Left lobe of liver (tissue), 2 donors: ENCODE measurements around the gene TAP1. TPM values are rescaled to one million over a fixed set of nuclear protein-coding genes. Genes with fewer than 3 reads are reported as not detected.
A peak's percentile ranks its signal among the peaks of the same experiment; 100 is the strongest.

ENCODE experiments used
- ATAC-seq: fragments of 200-7000 bp; cut with Tn5 transposase; one replicate; pipeline ENCODE4 v1.9.1; 2020; ENCODE audit warnings: mild to moderate bottlenecking, moderate library complexity
- DNase-seq: peaks from one replicate; pipeline ENCODE4 v3.0.0-alpha.2; 2020; ENCODE audit warnings: low spot score
- total RNA-seq: library from RNA; stranded (reverse); gene quantifications from one replicate; pipeline ENCODE4 v1.2.1, GENCODE V29; 2021
- donor health status: DM: no; HTN: no; CAD: no; lungs with moderate emphysema.
- donor health status: DM: no; HTN: yes; CAD: no.

Gene TAP1
- total RNA-seq, 1 donor from 2014 or later, result 10.6 TPM

DNA sequence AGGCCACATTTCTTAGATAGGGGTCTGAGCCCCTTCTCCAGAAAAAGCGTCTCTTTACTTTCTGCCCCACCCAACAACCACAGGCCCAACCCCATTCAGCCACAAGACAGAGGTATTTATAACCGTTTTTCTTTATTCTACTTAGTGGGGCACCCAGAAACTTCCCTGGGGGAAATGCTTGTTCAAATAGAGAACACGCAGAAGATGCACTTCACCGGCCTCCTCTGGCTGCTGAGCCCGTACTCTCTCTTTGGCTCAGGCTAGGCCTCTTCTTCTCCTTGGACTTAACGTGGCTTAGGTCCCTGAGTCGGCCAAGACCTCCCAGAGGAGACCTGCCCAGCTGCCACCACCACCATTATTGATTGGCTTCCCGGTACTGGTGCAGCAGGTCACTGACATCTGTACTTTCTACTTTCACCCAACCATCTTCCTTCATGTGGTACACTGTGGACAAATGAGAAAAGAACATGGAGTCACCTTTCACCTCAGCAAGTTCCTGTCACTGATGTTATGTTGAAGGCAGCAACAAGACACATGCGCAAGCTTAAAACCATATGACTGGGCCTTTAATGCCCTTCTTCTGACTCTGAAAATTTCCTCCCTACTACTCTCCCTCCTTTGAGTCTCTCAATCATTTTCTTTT, 12.8 kb downstream of the TAP1 start:
- DNase-seq, result peak; percentile 37
- ATAC-seq, result no peak

DNA sequence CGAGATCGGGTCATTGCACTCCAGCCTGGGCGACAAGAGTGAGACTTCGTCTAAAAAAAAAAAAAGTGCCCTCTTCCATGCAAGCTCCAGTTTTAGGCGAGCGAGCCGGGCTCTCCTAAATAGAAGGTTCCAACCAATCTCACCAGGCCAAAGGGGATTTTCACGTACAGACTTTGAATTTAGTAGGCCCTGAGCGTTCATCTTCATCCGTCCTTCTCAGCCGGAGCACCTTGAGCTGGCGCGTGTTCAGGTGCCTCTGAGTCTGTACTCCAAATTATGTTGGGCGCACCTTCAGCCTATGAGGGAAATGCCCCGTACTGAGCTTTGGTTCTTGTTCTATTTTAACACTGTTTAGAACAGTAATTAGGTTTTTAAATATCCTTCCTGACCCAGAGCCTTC, 14.1 kb downstream of the TAP1 start:
- DNase-seq (no peak), ATAC-seq (no peak)

DNA sequence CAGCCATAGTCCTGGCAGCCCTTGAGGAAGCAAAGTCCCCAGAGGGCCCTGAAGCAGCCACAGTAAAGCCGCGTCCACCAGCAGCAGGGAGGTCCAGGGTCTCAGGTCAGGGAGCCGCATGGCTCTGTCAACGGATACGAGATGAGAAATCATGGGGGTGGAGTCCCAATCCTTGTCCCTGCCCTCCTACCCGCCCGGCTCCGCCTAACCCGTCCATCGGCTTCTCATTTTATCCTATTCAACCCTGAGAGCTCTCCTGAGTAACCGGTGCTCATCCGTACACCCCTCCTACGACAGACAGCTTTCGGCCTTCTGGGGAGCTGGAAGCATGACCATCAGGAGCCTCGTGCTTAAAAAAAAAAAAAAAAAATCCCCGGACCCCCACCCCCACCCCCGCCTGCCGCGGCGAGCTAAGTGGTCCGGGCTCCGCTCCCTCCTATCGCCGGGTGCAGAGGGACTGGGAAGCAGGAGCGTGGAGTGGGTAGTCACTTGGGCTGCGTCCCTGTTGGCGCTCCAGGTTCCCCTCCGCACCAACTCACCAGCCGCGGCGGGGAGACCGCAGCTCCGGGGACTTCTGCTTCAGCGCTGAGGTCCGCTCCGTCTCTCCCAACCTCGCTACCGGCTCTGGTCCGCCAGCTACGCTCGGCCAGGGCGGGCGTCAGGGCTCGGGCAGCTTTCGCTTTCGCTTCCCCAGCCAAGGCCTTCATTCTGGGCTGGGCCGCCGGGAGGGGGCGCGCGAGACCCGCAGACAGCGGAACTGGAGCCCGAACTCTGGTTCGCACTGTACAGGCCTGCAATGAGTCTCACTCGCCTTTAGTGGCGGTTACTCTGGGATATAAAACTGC, 15.2 kb downstream of the TAP1 start, which contains the start of gene TAP2:
Gene TAP2, minus strand, starts transcription at position 626 of the 845 bp plus-strand sequence. Its CDS starts 506 bp downstream, at position 120.
- ATAC-seq, result peak; percentile 96
- DNase-seq, result peak; percentile 97

DNA sequence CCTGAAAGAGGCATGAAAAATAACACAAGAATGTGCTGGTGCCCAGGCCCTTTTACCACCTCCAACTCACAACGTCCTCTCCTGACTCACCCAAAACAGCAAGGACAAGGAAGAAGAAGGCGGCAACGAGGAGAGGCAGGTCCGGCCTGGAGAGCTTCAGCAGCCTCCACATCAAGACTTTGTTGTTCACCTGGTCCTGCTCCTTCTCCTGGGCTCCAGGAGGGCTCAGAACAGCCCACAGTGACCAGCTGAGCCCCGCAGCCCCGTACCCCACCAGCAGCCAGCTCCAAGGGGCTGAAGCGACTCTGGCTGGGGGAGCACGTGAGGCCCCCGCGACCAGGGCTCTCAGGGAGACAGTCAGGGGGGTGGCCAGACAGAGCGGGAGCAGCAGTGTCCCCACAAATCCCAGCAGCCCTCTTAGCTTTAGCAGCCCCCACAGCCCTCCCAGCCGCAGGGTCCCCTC, 15.8 kb downstream of the TAP1 start:
- DNase-seq (no peak), ATAC-seq (no peak)

DNA sequence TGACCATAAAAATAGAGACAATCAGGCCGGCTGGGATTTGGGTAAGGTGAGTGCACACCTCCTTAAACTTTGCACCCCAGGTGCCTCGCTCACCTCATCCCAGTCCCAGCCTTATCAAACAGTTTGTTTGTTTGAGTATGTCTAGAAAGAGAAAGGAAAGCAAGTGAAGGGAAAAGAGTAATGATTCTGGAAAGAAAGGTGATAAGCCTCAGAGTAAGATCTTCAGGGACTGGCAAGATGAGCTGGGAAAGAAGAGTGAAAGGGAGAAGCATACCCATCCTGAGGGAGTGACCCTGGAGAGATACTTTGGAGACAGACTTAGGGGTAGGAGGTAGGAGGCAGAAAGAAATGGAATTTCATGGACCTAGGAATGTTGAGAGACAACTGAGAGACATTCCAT, 16.6 kb downstream of the TAP1 start:
- no peak for ATAC-seq
- DNase-seq, result no peak

DNA sequence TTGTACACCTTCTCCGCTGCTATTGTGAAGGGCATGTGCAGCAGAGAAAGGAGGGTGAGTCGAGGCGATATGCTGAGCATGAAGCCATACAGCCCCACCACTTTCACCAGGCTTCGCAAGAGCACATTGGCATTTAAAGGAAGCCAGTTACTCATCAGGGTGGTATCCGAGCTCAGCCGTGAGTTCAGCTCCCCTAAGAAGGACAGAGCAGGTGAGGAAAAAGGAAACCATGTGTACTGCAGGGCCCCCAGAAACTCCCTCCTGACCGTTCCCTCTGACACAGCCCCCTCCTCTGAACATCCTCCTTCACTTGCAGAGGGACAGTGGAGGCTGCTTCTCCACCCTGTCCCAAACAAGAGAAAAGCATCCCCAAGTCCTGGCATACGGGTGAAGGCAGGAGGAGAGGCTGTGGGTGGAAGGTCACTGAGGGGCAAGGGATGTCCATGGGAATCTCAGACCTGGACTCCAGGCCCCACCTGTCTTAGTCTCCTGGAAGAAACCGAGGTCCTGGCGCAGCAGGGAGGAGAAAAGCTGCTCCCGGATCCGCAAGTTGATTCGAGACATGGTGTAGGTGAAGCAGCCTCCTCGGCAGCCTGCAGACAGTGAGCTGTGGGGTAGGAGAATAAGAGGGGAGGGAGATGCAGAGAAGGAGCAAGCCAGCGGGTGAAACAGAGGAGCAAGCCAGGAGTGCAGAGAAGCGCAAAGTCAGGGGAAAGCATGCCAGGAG, 18.2 kb downstream of the TAP1 start:
- DNase-seq, result no peak
- no peak for ATAC-seq

DNA sequence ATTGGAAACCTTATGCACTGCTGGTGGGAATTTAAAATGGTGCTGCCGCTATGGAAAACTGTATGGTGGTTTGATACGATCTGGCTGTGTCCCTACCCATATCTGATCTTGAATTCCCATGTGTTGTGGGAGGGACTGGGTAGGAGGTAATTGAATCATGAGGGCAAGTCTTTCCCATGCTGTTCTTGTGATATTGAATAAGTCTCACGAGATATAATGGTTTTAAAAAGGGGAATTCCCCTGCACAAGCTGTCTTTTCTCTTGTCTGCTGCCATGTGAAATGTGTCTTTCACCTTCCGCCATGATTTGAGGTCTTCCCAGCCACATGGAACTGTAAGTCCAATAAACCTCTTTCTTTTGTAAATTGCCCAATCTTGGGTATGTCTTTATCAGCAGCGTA, 19.8 kb downstream of the TAP1 start:
- DNase-seq, result no peak
- ATAC-seq, result no peak

DNA sequence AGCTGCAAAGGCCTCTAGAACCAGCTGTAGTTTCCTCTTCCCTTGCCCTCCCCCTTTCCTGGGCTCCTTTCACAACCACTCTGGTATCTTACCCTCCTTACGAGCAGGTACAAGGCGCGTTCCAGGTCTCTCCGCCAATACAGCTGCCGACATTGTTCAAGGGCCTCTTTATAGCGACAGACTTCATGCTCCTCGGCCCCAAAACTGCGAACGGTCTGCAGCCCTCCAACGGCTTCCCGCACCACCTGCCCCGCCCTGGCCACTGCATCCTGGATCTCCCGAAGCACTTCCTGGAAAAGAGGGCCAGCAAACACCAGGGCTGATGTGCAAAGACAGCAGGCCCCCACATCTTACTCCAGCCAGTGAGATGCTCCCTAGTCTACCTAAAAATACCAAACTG, 21.0 kb downstream of the TAP1 start:
- no peak for DNase-seq
- no peak for ATAC-seq

DNA sequence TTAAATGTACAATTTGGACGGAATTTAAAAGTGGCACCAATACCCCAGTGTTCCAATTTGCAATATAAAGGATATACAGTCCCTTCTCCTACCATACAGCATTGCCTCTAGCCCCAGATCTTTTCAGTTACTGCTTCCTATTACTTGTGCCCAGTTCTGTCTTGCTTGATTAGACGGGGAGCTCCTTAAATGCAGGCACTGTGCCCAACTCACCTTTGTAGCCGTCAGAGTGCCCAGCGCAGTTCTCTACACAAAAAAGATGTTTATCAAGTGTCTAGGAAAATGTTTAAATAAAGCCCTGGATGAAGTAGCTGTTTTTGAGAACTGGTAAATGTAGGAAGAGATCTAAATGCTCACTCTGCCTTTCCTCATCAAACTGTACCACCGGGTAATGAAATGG, 22.6 kb downstream of the TAP1 start:
- DNase-seq (no peak), ATAC-seq (no peak)

DNA sequence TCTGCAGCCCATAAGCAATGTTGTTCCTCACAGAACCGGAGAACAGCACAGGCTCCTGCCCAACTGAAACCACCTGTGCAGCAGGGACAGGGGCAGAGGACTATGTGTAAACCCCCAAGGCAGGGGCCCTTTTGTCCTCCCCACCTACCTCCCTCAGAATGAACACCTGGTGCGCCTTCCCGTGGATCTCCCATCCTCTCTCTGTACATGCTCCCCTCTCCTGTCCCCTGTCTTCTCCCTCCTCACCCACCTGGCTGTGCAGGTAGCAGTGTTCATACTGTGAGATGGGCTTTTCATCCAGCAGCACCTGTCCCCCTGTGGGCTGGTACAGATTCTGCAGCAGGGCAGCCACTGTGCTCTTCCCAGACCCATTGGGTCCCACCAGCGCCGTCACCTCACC, 23.5 kb downstream of the TAP1 start:
- DNase-seq (no peak), ATAC-seq (no peak)

DNA sequence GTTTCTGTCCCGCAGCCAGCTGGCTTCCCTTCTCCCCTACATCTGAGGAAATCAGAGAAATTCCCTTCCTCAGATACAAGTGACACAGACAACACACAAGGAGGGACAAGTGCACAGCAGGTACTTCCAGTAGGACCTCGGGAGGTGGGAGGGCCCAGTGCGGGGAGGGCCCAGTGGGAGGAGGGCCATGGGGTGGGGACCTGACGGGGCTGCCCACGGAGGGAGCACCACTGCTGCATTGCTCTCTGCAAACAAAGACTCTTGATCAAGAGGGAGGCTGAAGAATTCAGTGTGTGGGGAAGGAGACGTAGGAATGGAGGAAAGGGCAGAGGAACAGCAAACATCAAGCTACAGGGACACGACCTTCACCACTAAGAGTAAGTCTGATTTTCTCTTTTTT, 24.0 kb downstream of the TAP1 start:
- ATAC-seq (no peak), DNase-seq (no peak)

DNA sequence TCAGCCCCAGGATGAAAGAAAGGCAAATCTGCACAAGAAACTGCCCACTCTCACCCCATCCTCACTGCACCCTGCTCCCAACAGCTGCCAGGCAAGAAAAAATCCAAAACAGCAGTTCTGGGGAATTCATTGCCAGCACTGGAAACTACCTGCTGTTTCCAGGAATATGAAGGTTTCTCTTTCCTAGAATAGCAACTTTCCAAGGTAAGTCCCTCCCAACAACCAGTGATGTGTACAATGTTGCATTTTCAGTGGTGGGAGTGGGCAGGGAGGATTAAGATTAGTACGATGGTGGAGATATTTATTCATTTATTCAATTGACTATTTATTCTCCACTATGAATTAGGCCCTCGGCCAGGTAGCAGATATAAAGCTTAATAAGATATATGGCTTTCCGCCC, 26.5 kb downstream of the TAP1 start:
- no peak for DNase-seq
- ATAC-seq, result no peak

DNA sequence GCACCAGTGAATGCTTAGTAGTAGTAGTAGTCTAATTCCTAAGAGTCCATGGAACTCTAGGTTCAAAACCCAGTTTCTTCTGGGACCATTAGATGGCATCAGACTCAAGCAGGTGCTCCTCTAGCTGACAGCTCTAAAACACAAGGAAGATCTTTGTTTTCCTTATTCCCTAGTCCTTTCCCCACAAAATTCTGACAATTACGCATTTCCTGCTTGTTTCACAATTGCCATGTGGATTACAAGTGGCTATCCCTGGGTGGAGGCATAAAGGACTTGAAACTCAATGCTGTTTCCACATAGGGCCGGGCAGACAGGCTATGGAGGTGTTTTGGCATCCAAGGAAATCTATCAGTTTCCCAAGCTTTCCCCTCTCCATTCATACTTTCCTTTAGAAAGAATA, 27.5 kb downstream of the TAP1 start:
- ATAC-seq (peak; percentile 88), DNase-seq (no peak)

DNA sequence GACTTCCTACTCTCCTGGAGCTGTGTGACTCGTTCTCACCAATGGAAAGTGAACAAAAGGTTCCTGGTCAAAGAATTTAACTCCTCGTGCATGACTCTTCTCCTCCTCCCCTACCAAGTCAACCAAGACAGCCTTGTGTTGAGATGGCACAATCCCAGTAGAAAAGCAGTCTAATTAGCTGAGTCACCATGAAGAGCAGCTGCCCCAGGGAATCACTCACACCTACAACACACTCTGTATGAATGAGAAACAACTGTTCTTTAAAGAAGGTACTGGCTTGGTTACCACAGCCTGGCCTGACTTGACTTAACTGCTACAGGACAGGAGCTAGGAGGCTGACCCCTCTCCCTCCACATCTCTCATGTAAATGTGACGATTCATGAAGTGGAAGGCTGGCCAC, 33.8 kb downstream of the TAP1 start:
- DNase-seq, result no peak
- no peak for ATAC-seq

DNA sequence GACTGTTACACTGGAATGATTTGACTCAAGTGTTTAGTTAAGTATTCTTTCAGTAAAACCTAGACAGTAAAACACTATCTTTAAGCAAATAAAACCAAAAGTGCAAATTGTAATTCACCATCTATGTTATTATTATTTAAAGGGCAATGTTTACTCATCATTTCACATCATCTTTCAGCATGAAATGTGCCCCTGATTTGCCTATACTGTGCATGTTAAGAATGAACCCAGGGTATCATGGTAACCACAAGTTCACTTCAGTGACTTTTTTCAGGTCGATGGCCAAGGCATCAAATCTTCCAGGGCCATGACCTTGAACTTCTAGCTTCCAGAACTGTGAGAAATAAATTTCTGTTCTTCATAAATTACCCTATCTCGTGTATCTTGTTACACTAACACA, 34.6 kb downstream of the TAP1 start:
- DNase-seq, result no peak
- ATAC-seq, result no peak

DNA sequence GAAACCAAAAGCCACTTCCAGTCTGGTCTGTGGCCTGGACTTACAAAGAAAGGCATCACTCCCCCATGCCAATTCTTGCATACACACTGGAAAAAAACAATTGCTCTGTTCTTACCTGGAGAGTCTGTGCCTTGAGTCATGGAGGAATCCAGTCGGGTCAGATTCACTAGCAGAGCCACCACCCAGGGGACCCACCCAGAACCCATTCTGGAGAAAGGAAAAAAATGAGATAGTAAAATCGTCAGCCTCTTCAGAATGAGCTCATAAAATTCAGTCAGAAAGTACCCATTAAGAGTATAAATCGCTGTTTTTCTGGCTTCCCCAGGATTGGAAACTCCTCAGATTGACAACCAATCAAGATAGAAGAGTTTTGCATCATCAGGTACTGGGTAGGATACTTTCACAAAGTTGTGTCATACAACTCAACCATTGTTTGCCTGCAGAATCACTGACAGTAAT, 36.7 kb downstream of the TAP1 start, which contains the start of gene HLA-DOB:
Gene HLA-DOB, minus strand, starts transcription at position 257 of the 459 bp plus-strand sequence. Its CDS starts 51 bp downstream, at position 206.
- peak; percentile 63 for ATAC-seq
- no peak for DNase-seq

DNA sequence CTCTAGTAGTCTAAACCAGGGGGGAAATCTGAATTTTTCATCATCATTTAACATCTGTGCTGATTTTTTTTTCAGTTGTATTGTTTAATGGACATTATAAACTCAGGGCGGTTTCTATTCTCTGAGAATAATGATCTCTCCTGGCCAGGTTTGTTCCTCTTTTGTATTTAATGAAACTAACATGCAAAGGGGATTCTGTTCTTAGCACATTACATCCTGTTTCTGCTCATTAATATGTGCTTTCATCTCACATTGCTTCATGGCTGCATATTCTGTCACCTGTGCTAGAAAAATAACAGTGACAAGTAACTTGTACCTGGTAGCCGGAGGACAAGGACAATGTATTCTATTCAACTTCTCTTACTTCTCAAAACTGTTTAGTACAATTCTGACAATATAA, 37.5 kb downstream of the TAP1 start:
- ATAC-seq (no peak), DNase-seq (no peak)

DNA sequence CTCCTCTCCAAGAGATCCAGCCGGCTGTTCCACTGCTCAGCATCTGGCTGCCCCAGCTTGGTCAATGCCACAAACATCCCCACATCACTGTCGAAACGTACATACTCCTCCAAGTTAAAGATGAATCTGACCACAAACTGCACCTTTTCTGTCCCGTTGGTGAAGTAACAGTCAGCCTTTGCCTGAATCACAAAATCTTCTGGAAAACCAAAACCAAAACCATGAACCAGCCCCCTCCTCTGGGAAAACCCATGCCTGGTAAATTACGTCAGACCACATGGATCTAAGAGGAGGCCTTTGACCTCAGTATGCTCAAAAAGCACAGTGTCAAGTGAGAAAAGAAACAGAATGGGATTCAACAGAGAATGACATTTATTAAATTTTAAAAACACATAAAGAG, 38.4 kb downstream of the TAP1 start:
- DNase-seq (no peak), ATAC-seq (no peak)

DNA sequence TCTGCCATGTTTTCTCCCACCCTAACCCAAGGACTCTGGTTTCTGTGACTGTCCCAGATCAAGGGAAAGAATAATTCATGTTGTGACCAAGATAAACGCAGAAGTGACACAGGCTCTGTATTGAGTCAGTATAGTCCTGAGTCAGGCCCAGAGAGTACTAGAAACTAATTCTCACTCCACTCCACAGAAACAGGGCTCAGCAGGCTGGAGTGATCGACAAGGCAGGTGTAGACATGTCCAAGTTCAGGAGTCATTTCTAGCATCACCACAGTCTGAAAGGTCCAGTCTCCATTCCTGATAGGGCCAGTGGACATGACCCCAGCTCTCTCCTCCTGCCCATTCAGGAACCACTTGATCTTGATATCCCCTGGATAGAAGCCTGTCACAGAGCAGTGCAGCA, 39.4 kb downstream of the TAP1 start:
- no peak for DNase-seq
- no peak for ATAC-seq

DNA sequence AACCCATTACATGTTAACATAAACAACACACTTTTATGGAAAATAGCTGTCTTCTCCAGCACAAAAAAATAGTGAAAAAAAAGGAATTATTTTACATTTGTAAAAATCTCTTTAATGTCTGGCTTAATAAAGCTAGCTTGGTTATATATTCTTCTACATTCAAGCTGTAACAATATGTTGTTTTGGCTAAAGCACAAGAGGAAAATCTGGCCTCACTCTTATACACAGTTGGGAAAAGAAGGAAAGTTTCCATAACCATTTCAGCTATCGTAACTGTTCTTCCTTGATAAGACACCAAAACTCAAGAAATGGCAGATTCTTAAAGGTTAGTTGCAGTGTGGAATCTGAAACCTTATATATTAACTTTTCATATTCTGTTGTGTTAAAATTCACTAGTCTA, 44.3 kb downstream of the TAP1 start:
- no peak for DNase-seq
- no peak for ATAC-seq

DNA sequence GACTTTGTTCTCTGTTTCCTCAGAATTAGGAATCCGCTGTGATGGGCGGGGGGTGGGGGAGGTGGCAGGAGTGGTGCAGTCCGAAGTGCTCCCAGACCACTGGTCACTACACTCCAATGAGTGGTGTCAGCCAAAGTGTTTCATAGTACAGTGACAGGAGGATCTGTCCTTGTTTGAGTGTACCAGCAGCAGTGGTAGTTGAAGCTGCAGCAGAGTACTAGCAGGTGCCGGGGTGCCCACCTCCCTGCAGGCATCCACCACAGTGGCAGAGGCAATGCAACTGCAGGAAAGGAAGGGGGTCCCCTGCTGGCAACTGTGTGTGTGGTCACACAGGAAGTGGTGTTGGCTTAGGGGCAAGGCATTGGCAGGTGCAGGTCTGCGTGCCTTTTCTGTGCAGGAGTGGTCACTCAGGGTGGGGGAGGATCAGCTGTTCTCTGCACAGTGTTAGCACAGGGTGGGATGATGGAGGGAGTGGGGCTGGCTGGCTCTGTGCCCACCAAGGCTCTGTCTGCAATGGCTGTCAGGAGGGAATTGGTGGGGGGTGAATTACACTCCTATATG, 46.4 kb downstream of the TAP1 start:
- ATAC-seq, result no peak

More for the DNA sequence above, 46.4 kb downstream of the TAP1 start:
- no peak for DNase-seq
